Activated naive CD4-positive, alpha-beta T cell treated with anti-CD3 and anti-CD28 coated beads, Interleukin-2, amount 50 U/mL, for 72 hours (primary cell): Measurements from ENCODE around the gene SPATA7. TPM values are rescaled to one million over a fixed set of nuclear protein-coding genes. Genes with fewer than 3 reads are reported as not detected.
"Not testable (repeated sequence)": the region's sequence is repeated elsewhere in the genome, so short reads cannot be mapped to it uniquely, and the experiment has no call there.

Experiments
- ATAC-seq, 2 donors: fragments of 150-1000 bp; cut with Tn5 transposase; 2 replicates each; pipeline ENCODE4 v1.10.0; 2021; ENCODE audit warnings: mild to moderate bottlenecking in 2 of 2, moderate library complexity in 2 of 2
- DNase-seq, 2 donors: peaks; one replicate each; pipeline ENCODE4 v3.0.0; 2021 to 2022; ENCODE audit warnings: low spot score in 2 of 2
- H3K27ac Mint-ChIP-seq, 2 donors: one replicate each; pipeline ENCODE4 v1.8.0; 2022; ENCODE audit warnings: mild to moderate bottlenecking in 2 of 2, mixed read lengths in 2 of 2
- H3K36me3 Mint-ChIP-seq, 2 donors: one replicate each; pipeline ENCODE4 v1.8.0; 2022; ENCODE audit warnings: mixed read lengths in 2 of 2
- H3K9me3 Mint-ChIP-seq, 2 donors: one replicate each; pipeline ENCODE4 v1.8.0; 2022; ENCODE audit warnings: mixed read lengths in 2 of 2
- total RNA-seq, 2 donors: library from RNA; stranded (reverse); gene quantifications; one replicate each; pipeline ENCODE4 v1.2.3, GENCODE V29; 2022

The SPATA7 gene
- 1 to 10 TPM; 2.3 to 4.4 TPM for total RNA-seq

GRCh38 chr14:88385212-88386101 lies at the start of gene SPATA7:
SPATA7 (plus strand) TSS chr14:88385657; CDS start chr14:88385819, 162 bp downstream.
- peak within 1 kb of the TSS; percentile 92 to 97 for H3K27ac Mint-ChIP-seq
- peaks cover 0 to 5% of the 10 kb centered on the region in 2 donors for H3K36me3 Mint-ChIP-seq
- H3K9me3 Mint-ChIP-seq, result no peaks in the 10 kb centered on the region

DNA sequence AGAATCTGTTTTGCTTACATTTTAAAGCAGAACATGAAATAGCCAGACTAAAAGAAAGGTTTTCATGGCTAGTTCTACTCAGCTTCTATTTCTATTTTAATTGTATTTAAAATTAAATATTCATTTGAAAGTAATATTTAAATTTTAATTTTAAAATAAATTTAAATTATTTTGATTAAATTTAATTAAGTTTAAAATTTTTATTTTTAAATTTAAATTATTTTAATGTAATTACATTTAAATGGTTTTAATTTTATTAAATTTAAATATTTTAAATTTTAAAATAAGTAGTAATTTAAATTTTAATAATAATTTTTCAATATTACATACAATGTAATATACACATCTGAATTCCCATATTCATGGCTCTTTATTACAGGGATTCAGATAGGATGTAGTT lies 45.1 kb upstream of the SPATA7 start:
- Mint-ChIP-seq H3K36me3 (no peaks in the 10 kb centered on the region), H3K27ac (no peak overlapping the region), H3K9me3 (no peaks in the 10 kb centered on the region)
- DNase-seq (no peak), ATAC-seq (no peak)

More at GRCh38 chr14:88385212-88386101, at the start of gene SPATA7:
- DNase-seq (peak; percentile 82 to 86), ATAC-seq (peak; percentile 100)

DNA sequence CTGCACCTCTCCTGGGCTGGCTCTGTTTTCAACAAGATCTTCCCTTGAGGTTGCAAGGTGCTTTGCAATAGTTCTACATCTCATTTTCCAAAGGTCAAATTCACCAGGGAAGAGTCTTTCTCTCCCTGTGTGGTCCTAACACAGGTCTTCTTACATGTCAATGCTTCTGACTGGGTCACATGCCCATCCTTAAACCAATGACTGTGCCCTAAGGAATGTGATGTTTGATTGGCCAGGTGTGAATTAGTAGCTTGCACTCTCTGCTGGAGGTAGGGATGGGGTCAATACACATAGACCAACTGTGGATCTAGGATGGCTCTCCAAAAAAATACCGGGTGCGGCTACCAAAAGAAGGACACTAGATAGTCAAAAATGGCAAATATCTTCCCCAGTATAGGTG lies 42.5 kb upstream of the SPATA7 start:
- DNase-seq (no peak), ATAC-seq (no peak)
- H3K9me3 Mint-ChIP-seq, result no peaks in the 10 kb centered on the region
- no peaks in the 10 kb centered on the region for H3K36me3 Mint-ChIP-seq
- H3K27ac Mint-ChIP-seq, result no peak overlapping the region

DNA sequence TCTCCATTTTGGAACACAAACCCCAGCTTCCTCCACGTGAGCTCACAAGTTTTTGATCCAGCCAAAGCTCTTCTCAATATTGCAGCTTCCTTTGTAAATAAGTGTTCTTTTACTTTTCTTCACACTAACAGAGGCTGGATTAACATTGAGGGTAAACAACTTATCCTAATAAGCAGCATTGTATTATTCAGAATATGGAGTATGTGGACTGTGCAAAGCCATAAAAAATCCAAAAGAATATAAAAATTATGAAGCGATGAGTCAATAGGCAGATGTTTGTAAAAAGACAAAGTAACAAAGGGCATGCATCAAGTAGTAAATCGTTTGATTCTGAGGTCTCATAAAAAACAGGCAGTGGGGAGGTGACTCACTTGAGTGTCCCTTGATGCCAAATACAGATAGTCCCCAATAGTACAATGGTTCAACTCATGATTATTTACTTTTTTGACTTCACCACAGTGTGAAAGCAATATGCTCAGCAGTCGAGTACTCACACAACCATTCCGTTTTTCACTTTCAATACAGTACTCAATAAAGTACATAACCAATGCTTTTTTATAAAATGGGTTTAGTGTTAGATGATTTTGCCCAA lies 39.3 kb upstream of the SPATA7 start:
- ATAC-seq, result no peak
- H3K36me3 Mint-ChIP-seq, result no peaks in the 10 kb centered on the region

DNA sequence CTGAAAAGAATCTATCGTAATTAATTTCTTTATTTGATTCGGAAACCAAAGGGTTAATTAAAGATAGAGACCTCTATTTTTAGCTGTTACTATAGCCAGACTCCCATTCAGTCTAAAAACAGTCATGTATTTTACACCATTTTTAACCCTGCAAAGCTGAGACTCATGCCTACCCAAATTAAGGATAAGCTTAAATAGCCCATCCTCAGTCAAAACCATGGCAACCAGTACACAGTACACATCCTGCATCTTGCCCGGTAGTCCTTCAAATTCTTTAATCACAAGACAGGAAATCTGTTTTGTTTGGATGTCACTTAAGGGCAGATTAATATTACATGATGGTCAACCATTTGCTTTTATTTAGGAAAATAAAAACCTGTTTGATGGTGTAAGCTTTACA lies 36.9 kb upstream of the SPATA7 start:
- ATAC-seq (no peak), DNase-seq (no peak)
- Mint-ChIP-seq H3K9me3 (no peaks in the 10 kb centered on the region), H3K27ac (no peak overlapping the region), H3K36me3 (no peaks in the 10 kb centered on the region)

More for the DNA sequence above, 39.3 kb upstream of the SPATA7 start:
- Mint-ChIP-seq H3K9me3 (no peaks in the 10 kb centered on the region), H3K27ac (no peak overlapping the region)
- no peak for DNase-seq

GRCh38 chr14:88351966-88352691 lies 33.3 kb upstream of the SPATA7 start:
- no peaks in the 10 kb centered on the region for H3K9me3 Mint-ChIP-seq
- H3K36me3 Mint-ChIP-seq, result no peaks in the 10 kb centered on the region
- ATAC-seq (peak in 1 of 2 donors; percentile 35), DNase-seq (no peak)
- no peak overlapping the region for H3K27ac Mint-ChIP-seq

- H3K27ac Mint-ChIP-seq, result no peak overlapping the region
- ATAC-seq, result no peak
- DNase-seq, result no peak
Measured at GRCh38 chr14:88352698-88353097, 32.8 kb upstream of the SPATA7 start.

GRCh38 chr14:88354358-88354757 lies 31.1 kb upstream of the SPATA7 start:
- no peaks in the 10 kb centered on the region for H3K9me3 Mint-ChIP-seq
- DNase-seq (no peak), ATAC-seq (no peak)
- no peak overlapping the region for H3K27ac Mint-ChIP-seq
- no peaks in the 10 kb centered on the region for H3K36me3 Mint-ChIP-seq

More at GRCh38 chr14:88352698-88353097, 32.8 kb upstream of the SPATA7 start:
- Mint-ChIP-seq H3K9me3 (no peaks in the 10 kb centered on the region), H3K36me3 (no peaks in the 10 kb centered on the region)

GRCh38 chr14:88359500-88359899 lies 26.0 kb upstream of the SPATA7 start:
- no peaks in the 10 kb centered on the region for H3K36me3 Mint-ChIP-seq
- H3K9me3 Mint-ChIP-seq, result peaks cover 0 to 5% of the 10 kb centered on the region in 2 donors
- no peak overlapping the region for H3K27ac Mint-ChIP-seq
- DNase-seq (no peak), ATAC-seq (no peak)

- no peak for ATAC-seq
- Mint-ChIP-seq H3K9me3 (peaks cover 0 to 5% of the 10 kb centered on the region in 2 donors), H3K36me3 (no peaks in the 10 kb centered on the region), H3K27ac (no peak overlapping the region)
- DNase-seq, result no peak
Measured at GRCh38 chr14:88363644-88364043, 21.8 kb upstream of the SPATA7 start.

- DNase-seq, result no peak
- no peak overlapping the region for H3K27ac Mint-ChIP-seq
- peaks cover 0 to 5% of the 10 kb centered on the region in 2 donors for H3K9me3 Mint-ChIP-seq
- no peak for ATAC-seq
- no peaks in the 10 kb centered on the region for H3K36me3 Mint-ChIP-seq
Measured at GRCh38 chr14:88364710-88365413, 20.6 kb upstream of the SPATA7 start.

- DNase-seq (no peak), ATAC-seq (no peak)
- peaks cover 0 to 4% of the 10 kb centered on the region in 2 donors for H3K36me3 Mint-ChIP-seq
- H3K27ac Mint-ChIP-seq, result no peak overlapping the region
- H3K9me3 Mint-ChIP-seq, result no peaks in the 10 kb centered on the region
Measured at GRCh38 chr14:88369496-88369895, 16.0 kb upstream of the SPATA7 start.

DNA sequence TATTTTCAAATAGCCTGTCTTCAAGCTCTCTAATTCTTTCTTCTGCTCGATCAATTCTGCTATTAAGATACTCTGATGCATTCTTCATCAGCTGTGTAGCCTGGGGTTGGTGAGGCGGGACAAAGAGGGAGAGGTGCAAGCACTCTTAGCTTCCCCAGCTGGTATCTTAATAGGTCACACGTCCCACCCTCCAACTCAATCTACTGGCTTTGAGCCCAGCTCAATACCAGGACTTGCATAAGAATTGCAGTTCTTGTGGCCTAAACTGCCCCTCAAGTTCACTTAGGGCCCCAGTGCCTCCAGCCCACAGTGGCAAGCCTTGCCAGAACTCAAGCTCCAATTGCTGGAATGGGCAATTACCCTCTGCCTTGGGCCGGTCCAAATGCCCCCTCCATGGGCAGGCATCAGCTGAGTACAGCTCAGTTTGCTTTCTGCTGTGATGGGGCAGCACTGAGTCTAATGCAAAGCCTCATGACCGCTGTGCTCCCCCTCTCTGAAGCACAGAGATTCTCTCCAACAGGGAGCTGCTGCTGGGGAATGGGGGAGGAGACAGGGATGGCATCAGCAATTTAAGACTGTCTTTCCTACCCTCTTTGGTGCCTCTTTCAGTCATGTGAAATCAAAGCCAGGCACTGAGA lies 5.6 kb upstream of the SPATA7 start:
- Mint-ChIP-seq H3K9me3 (no peaks in the 10 kb centered on the region), H3K27ac (no peak overlapping the region), H3K36me3 (no peaks in the 10 kb centered on the region)
- ATAC-seq (no peak), DNase-seq (no peak)

GRCh38 chr14:88380405-88380804 lies 5.1 kb upstream of the SPATA7 start:
- DNase-seq (no peak), ATAC-seq (no peak)
- Mint-ChIP-seq H3K9me3 (no peaks in the 10 kb centered on the region), H3K36me3 (peaks cover 0 to 4% of the 10 kb centered on the region in 2 donors), H3K27ac (no peak overlapping the region)

DNA sequence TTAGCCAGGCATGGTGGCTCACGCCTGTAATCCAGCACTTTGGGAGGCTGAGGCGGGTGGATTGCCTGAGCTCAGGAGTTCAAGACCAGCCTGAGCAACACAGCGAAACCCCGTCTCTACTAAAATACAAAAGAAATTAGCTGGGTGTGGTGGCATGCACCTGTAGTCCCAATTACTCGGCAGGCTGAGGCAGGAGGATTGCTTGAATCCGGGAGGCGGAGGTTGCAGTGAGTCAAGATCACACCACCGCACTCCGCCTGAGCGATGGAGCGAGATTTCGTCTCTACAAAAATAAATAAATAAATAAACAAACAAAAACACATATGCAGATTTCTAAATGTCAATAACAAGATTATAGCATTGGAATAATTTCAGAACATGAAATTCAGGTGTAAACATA lies 3.8 kb upstream of the SPATA7 start:
- not testable (repeated sequence) for DNase-seq, H3K27ac Mint-ChIP-seq, H3K9me3 Mint-ChIP-seq, H3K36me3 Mint-ChIP-seq, ATAC-seq

DNA sequence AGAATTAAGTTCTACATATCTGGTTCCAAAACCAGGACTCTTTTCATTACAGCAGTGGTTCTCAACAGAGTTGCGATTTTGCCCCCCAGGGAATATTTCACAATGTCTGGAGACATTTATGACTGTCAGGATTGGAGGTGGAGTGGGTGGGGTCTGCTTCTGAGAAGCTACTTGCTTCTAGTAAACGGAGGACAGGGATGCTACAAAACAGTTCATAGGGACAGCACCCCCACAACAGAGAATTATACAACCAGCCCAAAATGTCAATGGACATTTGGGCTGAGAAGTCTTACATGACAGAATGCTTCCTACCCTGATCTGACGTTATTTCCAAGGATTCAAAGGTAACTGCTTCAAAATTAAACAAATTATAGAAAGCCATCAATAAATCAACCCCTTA lies 739 bp upstream of the SPATA7 start:
- no peak for DNase-seq
- Mint-ChIP-seq H3K27ac (peak overlapping the region; percentile 92 to 97), H3K9me3 (no peaks in the 10 kb centered on the region), H3K36me3 (peaks cover 0 to 5% of the 10 kb centered on the region in 2 donors)
- ATAC-seq, result no peak
